ENCODE measurements around the gene SEM1.

- TF ChIP-seq, protein P1, sequence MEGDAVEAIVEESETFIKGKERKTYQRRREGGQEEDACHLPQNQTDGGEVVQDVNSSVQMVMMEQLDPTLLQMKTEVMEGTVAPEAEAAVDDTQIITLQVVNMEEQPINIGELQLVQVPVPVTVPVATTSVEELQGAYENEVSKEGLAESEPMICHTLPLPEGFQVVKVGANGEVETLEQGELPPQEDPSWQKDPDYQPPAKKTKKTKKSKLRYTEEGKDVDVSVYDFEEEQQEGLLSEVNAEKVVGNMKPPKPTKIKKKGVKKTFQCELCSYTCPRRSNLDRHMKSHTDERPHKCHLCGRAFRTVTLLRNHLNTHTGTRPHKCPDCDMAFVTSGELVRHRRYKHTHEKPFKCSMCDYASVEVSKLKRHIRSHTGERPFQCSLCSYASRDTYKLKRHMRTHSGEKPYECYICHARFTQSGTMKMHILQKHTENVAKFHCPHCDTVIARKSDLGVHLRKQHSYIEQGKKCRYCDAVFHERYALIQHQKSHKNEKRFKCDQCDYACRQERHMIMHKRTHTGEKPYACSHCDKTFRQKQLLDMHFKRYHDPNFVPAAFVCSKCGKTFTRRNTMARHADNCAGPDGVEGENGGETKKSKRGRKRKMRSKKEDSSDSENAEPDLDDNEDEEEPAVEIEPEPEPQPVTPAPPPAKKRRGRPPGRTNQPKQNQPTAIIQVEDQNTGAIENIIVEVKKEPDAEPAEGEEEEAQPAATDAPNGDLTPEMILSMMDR (conservative IDR thresholded peaks at IDR 0.05): no peak
- TF ChIP-seq ZFX (IDR thresholded peaks at IDR 0.05): no peak
These were observed 898 bp upstream of the SEM1 start for GRCh38 chr7:96710544-96710943.

Data from C4-2B (cell line).